OCI-LY3 (cell line): ENCODE data around the gene CYB5R3.
"Not testable (repeated sequence)": the region's sequence is repeated elsewhere in the genome, so short reads cannot be mapped to it uniquely, and the experiment has no call there.

Experiments
- H2AFZ ChIP-seq: fragments of 200-600, 300-600 bp; shearing (Covaris generic); 2 replicates; pipeline ENCODE4 v1.6.0; 2014; ENCODE audit warnings: antibody characterized with exemption, low read depth, low read length
- H3K27ac ChIP-seq: fragments of 200-600, 300-600 bp; sonication (generic); 2 replicates; pipeline ENCODE4 v1.5.1; 2014; ENCODE audit warnings: mild to moderate bottlenecking, low read length, moderate library complexity, mixed read lengths
- H3K27me3 ChIP-seq: fragments of 200-600, 300-600 bp; sonication (generic); 2 replicates; pipeline ENCODE4 v1.6.1; 2014; ENCODE audit warnings: low read depth, low read length, mixed read lengths
- H3K36me3 ChIP-seq: fragments of 200-600, 300-600 bp; sonication (generic); replicated peaks from 2 replicates; pipeline ENCODE3; 2014; ENCODE audit warnings: low read depth, low read length, mixed read lengths
- H3K4me1 ChIP-seq: fragments of 300-600, 200-600 bp; sonication (generic); 2 replicates; pipeline ENCODE4 v1.6.1; 2014; ENCODE audit warnings: low read length, mixed read lengths
- H3K4me2 ChIP-seq: fragments of 200-600, 300-600 bp; sonication (generic); 2 replicates; pipeline ENCODE4 v1.6.1; 2014; ENCODE audit warnings: low read length, mixed read lengths
- H3K4me3 ChIP-seq: fragments of 300-600, 200-600 bp; sonication (generic); 2 replicates; pipeline ENCODE4 v1.5.1; 2014; ENCODE audit warnings: antibody characterized with exemption, mild to moderate bottlenecking, low read length, moderate library complexity
- H3K79me2 ChIP-seq: fragments of 300-600, 200-600 bp; shearing (Covaris generic); 2 replicates; pipeline ENCODE4 v1.6.1; 2014; ENCODE audit warnings: mild to moderate bottlenecking, low read length, mixed read lengths
- H3K9ac ChIP-seq: fragments of 300-600, 200-600 bp; shearing (Covaris generic); 2 replicates; pipeline ENCODE4 v1.6.0; 2014; ENCODE audit warnings: mild to moderate bottlenecking, low read length, moderate library complexity
- H3K9me3 ChIP-seq: fragments of 200-600, 300-600 bp; shearing (Covaris generic); 2 replicates; pipeline ENCODE4 v1.6.1; 2014; ENCODE audit warnings: low read length, mixed read lengths; ENCODE audit not compliant: insufficient read depth
- H4K20me1 ChIP-seq: fragments of 200-600, 300-600 bp; sonication (generic); 2 replicates; pipeline ENCODE4 v1.6.1; 2016; ENCODE audit warnings: low read length, mixed read lengths; ENCODE audit not compliant: insufficient read depth
- CTCF ChIP-seq: fragments of 200-600, 300-600 bp; sonication (generic); IDR thresholded peaks from 2 replicates; pipeline ENCODE4 v1.5.1; 2014; ENCODE audit warnings: antibody characterized with exemption, low read length, low read depth
- EZH2phosphoT487 ChIP-seq: fragments of 200-600 bp; shearing (Covaris generic); IDR thresholded peaks from 2 replicates; pipeline ENCODE4 v1.6.1; 2018; ENCODE audit warnings: antibody characterized with exemption, mixed run types, low read depth

The CYB5R3 gene

GRCh38 chr22:42581762-42582716, 67.2 kb downstream of the CYB5R3 start:
- no peaks in the 10 kb centered on the region for H3K9me3 ChIP-seq
- H3K4me1 ChIP-seq, result peaks cover 6% of the 10 kb centered on the region
- peak overlapping the region; percentile 84 for H3K9ac ChIP-seq
- peak overlapping the region; percentile 57 for H3K27ac ChIP-seq
- H3K36me3 ChIP-seq, result peaks cover 28% of the 10 kb centered on the region
- peak overlapping the region; percentile 72 for H3K4me2 ChIP-seq
- peak overlapping the region; percentile 88 for H3K4me3 ChIP-seq
- no peak overlapping the region for H2AFZ ChIP-seq
- no peaks in the 10 kb centered on the region for H3K27me3 ChIP-seq
- H4K20me1 ChIP-seq, result peaks cover 2% of the 10 kb centered on the region; the same call in 1 of the 2 replicates
- peaks cover 36% of the 10 kb centered on the region for H3K79me2 ChIP-seq
- TF ChIP-seq CTCF, result no peak

DNA sequence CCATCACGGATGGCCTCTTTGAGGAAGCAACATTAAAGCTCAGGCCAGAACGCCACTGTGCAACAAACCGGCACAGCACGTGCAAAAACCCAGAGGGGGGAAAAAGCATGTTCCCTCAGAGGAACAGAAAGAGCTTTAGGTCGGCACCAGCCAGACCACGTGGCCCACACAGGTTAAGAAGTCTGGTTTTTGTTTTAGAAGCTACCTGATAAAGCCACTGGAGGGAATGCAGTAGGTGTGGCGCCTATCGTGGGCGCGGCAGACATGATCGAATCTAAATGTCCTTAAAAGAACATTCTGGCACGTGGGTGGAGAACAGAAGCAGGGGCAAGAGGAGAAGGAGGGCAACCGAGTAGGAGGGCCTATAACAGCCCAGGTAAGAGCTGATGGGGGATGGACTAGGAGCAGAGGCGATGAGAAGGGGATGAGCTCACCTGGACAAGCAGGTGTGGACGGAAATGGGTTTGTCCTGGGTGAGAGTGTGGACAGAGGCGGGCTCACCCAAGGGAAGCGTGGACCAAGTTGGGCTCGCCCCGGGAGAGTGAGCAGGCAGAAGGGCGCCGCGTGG, 67.9 kb downstream of the CYB5R3 start:
- not testable (repeated sequence) for H4K20me1 ChIP-seq, H3K4me1 ChIP-seq, H3K9me3 ChIP-seq, H3K27me3 ChIP-seq, H2AFZ ChIP-seq
- Histone ChIP-seq H3K4me3 (peak overlapping the region; percentile 88), H3K79me2 (peaks cover 36% of the 10 kb centered on the region), H3K9ac (peak overlapping the region; percentile 84), H3K36me3 (peaks cover 24% of the 10 kb centered on the region), H3K4me2 (peak overlapping the region; percentile 68), H3K27ac (peak overlapping the region; percentile 57)

- H3K36me3 ChIP-seq, result peaks cover 13% of the 10 kb centered on the region
- not testable (repeated sequence) for H3K4me2 ChIP-seq, H2AFZ ChIP-seq, H3K27ac ChIP-seq, H3K9ac ChIP-seq, H3K4me3 ChIP-seq, H3K9me3 ChIP-seq, H3K4me1 ChIP-seq, H4K20me1 ChIP-seq, H3K27me3 ChIP-seq
- H3K79me2 ChIP-seq, result peaks cover 36% of the 10 kb centered on the region
Measured at GRCh38 chr22:42580040-42580439, 69.2 kb downstream of the CYB5R3 start.

DNA sequence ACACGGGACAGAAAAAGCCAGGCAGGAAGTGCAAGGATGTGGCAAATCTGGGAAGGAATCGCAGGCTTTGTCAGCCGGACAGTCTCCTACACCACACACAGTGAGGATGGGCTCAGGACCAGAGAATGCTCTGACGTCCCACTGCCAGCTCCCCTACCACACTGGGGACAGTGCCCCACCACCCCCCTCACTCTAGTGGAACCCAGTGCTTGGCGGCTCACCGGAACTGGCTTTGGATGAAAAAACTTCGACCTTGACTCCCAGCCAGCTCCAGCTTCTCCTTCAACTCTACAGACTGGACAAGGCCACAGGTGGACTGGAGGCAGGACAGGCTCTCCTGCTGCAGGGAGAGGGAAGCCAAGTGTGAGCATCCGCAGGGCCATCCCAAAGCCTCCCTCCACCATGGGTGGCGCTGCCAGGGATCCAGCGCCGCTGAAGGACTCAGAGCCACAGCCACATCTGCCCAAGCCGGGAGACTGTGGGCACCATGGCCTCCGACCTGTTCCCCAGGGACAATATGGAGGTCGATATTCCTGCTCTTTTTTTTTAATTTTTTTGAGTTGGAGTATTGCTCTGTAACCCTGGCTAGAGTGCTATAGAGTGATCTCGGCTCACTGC, 71.5 kb downstream of the CYB5R3 start:
- H3K27ac ChIP-seq, result no peak overlapping the region
- H4K20me1 ChIP-seq, result peaks cover 2% of the 10 kb centered on the region; the same call in 1 of the 2 replicates
- no peak overlapping the region for H3K4me3 ChIP-seq
- H3K9me3 ChIP-seq, result no peaks in the 10 kb centered on the region
- no peak overlapping the region for H2AFZ ChIP-seq
- peaks cover 36% of the 10 kb centered on the region for H3K79me2 ChIP-seq
- no peak for TF ChIP-seq CTCF
- no peak for TF ChIP-seq EZH2phosphoT487
- H3K36me3 ChIP-seq, result peaks cover 8% of the 10 kb centered on the region
- no peak overlapping the region for H3K4me2 ChIP-seq
- H3K27me3 ChIP-seq, result no peaks in the 10 kb centered on the region
- H3K4me1 ChIP-seq, result peaks cover 6% of the 10 kb centered on the region
- no peak overlapping the region for H3K9ac ChIP-seq

- not testable (repeated sequence) for H3K9me3 ChIP-seq, H3K9ac ChIP-seq, H2AFZ ChIP-seq, H3K4me2 ChIP-seq, H3K4me1 ChIP-seq, H3K36me3 ChIP-seq, H3K27me3 ChIP-seq, H3K4me3 ChIP-seq, H3K27ac ChIP-seq, H4K20me1 ChIP-seq
- peaks cover 31% of the 10 kb centered on the region for H3K79me2 ChIP-seq
Measured at GRCh38 chr22:42577141-42577540, 72.1 kb downstream of the CYB5R3 start.

- H3K9ac ChIP-seq, H3K4me3 ChIP-seq, H3K9me3 ChIP-seq, H3K36me3 ChIP-seq, H3K4me1 ChIP-seq, H2AFZ ChIP-seq, H4K20me1 ChIP-seq, H3K4me2 ChIP-seq, H3K27me3 ChIP-seq, H3K27ac ChIP-seq: not testable (repeated sequence)
- peaks cover 22% of the 10 kb centered on the region for H3K79me2 ChIP-seq
Measured at GRCh38 chr22:42575996-42576574, 73.1 kb downstream of the CYB5R3 start.

DNA sequence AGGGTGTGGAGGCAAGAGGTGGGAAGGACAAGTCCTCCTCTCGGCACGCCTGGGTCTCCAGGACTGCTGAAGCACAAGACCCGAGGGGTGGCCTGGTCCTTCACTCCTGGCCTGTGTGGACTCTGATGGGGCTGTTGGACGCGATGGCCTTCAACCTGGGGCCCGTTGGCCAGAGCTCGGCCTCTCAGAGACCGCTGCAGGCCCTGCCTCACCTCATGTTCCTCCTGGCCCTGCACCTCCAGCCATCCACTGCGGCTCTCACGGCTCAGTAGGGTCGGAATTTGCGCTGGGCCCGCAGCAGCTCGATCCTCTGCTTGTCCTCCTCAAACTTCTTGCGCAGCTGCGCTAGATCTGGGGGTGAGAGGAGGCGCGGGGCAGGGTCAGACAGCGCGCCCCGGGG, 74.7 kb downstream of the CYB5R3 start:
- H3K27me3 ChIP-seq, H3K4me1 ChIP-seq, H3K79me2 ChIP-seq, H3K9me3 ChIP-seq, H3K9ac ChIP-seq, H2AFZ ChIP-seq, H3K4me3 ChIP-seq, H3K4me2 ChIP-seq, H4K20me1 ChIP-seq, H3K27ac ChIP-seq, H3K36me3 ChIP-seq: not testable (repeated sequence)
